ENCODE results near the gene IFI30. TPM values are rescaled to one million over a fixed set of nuclear protein-coding genes. Genes with fewer than 3 reads are reported as not detected.

The IFI30 gene
- total RNA-seq, 1 experiment from 2014 or later, result 22.4 TPM

DNA sequence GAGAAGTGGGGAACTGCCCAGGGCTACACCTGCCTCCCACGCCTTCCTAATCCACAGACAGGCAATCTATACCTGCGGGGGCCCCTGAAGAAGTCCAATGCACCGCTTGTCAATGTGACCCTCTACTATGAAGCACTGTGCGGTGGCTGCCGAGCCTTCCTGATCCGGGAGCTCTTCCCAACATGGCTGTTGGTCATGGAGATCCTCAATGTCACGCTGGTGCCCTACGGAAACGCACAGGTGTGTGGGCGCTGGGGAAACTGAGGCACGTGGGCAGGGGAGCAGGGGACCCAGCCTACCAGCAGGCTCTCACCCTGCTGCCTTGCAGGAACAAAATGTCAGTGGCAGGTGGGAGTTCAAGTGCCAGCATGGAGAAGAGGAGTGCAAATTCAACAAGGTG, 1.4 kb downstream of the IFI30 start:
- H3K36me3 Mint-ChIP-seq (ENCODE audit: insufficient read depth, unreplicated experiment), result peaks cover 27% of the 10 kb centered on the region
- H3K9me3 Mint-ChIP-seq (ENCODE audit: low read depth, unreplicated experiment), result no peaks in the 10 kb centered on the region
- intact Hi-C loops (cut with micrococcal nuclease; ENCODE audit: unreplicated experiment), result no loop called here
- H3K4me1 Mint-ChIP-seq (ENCODE audit: low read depth, unreplicated experiment), result no peaks in the 10 kb centered on the region
- BruUV-seq (replicated peaks), result no TSS peak
- no peak for TF ChIP-seq CTCF (IDR thresholded peaks at IDR 0.05; ENCODE audit: unreplicated experiment)
- H3K27ac Mint-ChIP-seq (ENCODE audit: unreplicated experiment), result no peak overlapping the region
- no peak for DNase-seq
- no peak overlapping the region for H3K4me3 Mint-ChIP-seq (ENCODE audit: low read depth, unreplicated experiment)
- CTCF ChIA-PET, result no interaction called here
- no peaks in the 10 kb centered on the region for H3K27me3 Mint-ChIP-seq (ENCODE audit: unreplicated experiment)

- Mint-ChIP-seq H3K27me3 (ENCODE audit: unreplicated experiment) (no peaks in the 10 kb centered on the region), H3K4me1 (ENCODE audit: low read depth, unreplicated experiment) (no peaks in the 10 kb centered on the region), H3K9me3 (ENCODE audit: low read depth, unreplicated experiment) (no peaks in the 10 kb centered on the region), H3K4me3 (ENCODE audit: low read depth, unreplicated experiment) (no peak overlapping the region), H3K27ac (ENCODE audit: unreplicated experiment) (no peak overlapping the region), H3K36me3 (ENCODE audit: insufficient read depth, unreplicated experiment) (peaks cover 23% of the 10 kb centered on the region)
- CTCF ChIA-PET, result no interaction called here
- no peak for DNase-seq
- BruUV-seq (replicated peaks), result no TSS peak
- intact Hi-C loops (cut with micrococcal nuclease; ENCODE audit: unreplicated experiment), result no loop called here
- TF ChIP-seq CTCF (IDR thresholded peaks at IDR 0.05; ENCODE audit: unreplicated experiment), result no peak
Observed at GRCh38 chr19:18176367-18177310, 3.0 kb downstream of the IFI30 start.

GRCh38 chr19:18179957-18180356, 6.3 kb downstream of the IFI30 start:
- Mint-ChIP-seq H3K4me1 (ENCODE audit: low read depth, unreplicated experiment) (no peaks in the 10 kb centered on the region), H3K36me3 (ENCODE audit: insufficient read depth, unreplicated experiment) (peaks cover 4% of the 10 kb centered on the region), H3K27me3 (ENCODE audit: unreplicated experiment) (no peaks in the 10 kb centered on the region), H3K4me3 (ENCODE audit: low read depth, unreplicated experiment) (no peak overlapping the region), H3K9me3 (ENCODE audit: low read depth, unreplicated experiment) (no peaks in the 10 kb centered on the region), H3K27ac (ENCODE audit: unreplicated experiment) (no peak overlapping the region)
- DNase-seq, result no peak
- BruUV-seq (replicated peaks), result no TSS peak
- intact Hi-C loops (cut with micrococcal nuclease; ENCODE audit: unreplicated experiment), result no loop called here
- no peak for TF ChIP-seq CTCF (IDR thresholded peaks at IDR 0.05; ENCODE audit: unreplicated experiment)
- CTCF ChIA-PET, result no interaction called here

DNA sequence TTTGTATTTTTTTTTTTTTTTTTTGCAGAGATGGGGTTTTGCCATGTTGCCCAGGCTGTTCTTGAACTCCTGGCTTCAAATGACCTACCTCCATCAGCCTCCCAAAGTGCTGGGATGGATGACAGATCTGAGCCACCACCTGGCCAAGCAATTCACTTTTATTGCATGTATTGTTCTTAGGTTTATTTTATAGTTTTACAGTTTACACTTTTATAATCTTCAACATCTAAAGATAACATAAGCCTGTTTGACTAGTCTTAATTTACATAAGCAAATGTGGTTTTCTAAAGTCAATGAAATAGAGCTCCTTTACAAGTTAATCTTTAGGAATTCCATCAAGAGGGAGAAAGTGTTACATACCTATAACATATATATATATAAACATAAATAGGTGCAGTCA, 9.9 kb downstream of the IFI30 start:
- CTCF ChIA-PET, result no interaction called here
- DNase-seq, result no peak
- no TSS peak for BruUV-seq (replicated peaks)
- H3K4me1 Mint-ChIP-seq (ENCODE audit: low read depth, unreplicated experiment), result no peaks in the 10 kb centered on the region
- H3K9me3 Mint-ChIP-seq (ENCODE audit: low read depth, unreplicated experiment), result no peaks in the 10 kb centered on the region
- no peak for TF ChIP-seq CTCF (IDR thresholded peaks at IDR 0.05; ENCODE audit: unreplicated experiment)
- intact Hi-C loops (cut with micrococcal nuclease; ENCODE audit: unreplicated experiment), result no loop called here
- H3K27ac Mint-ChIP-seq (ENCODE audit: unreplicated experiment), result no peak overlapping the region
- no peaks in the 10 kb centered on the region for H3K27me3 Mint-ChIP-seq (ENCODE audit: unreplicated experiment)
- H3K36me3 Mint-ChIP-seq (ENCODE audit: insufficient read depth, unreplicated experiment), result no peaks in the 10 kb centered on the region
- no peak overlapping the region for H3K4me3 Mint-ChIP-seq (ENCODE audit: low read depth, unreplicated experiment)

Measured in Calu3 (cell line).